Effector CD8-positive, alpha-beta T cell (primary cell): ENCODE results near the gene RNF213.
"Not testable (repeated sequence)": the region's sequence is repeated elsewhere in the genome, so short reads cannot be mapped to it uniquely, and the experiment has no call there.

Experiments used
- DNase-seq: peaks from one replicate; lab custom pipeline; 2025; lab: John Stamatoyannopoulos, UW

Gene RNF213

GRCh38 chr17:80319262-80319998, 58.8 kb downstream of the RNF213 start:
- no peak for DNase-seq

- no peak for DNase-seq
These were observed 59.3 kb downstream of the RNF213 start for GRCh38 chr17:80319999-80320344.

- DNase-seq, result no peak
These were observed 59.8 kb downstream of the RNF213 start for GRCh38 chr17:80320496-80320895.

GRCh38 chr17:80322864-80323263, 62.2 kb downstream of the RNF213 start:
- no peak for DNase-seq

GRCh38 chr17:80323982-80324381, 63.3 kb downstream of the RNF213 start:
- no peak for DNase-seq

GRCh38 chr17:80327518-80327917, 66.9 kb downstream of the RNF213 start:
- no peak for DNase-seq

GRCh38 chr17:80328634-80329380, 68.2 kb downstream of the RNF213 start:
- DNase-seq, result no peak

GRCh38 chr17:80329421-80329820, 68.8 kb downstream of the RNF213 start:
- not testable (repeated sequence) for DNase-seq

GRCh38 chr17:80330276-80330675, 69.6 kb downstream of the RNF213 start:
- DNase-seq, result no peak

- not testable (repeated sequence) for DNase-seq
These were observed 70.3 kb downstream of the RNF213 start for GRCh38 chr17:80330938-80331337.

- no peak for DNase-seq
These were observed 71.2 kb downstream of the RNF213 start for GRCh38 chr17:80331820-80332219.

- no peak for DNase-seq
These were observed 76.7 kb downstream of the RNF213 start for GRCh38 chr17:80337195-80337895.

- no peak for DNase-seq
These were observed 78.5 kb downstream of the RNF213 start for GRCh38 chr17:80339118-80339517.

- DNase-seq, result no peak
These were observed 79.2 kb downstream of the RNF213 start for GRCh38 chr17:80339731-80340456.

- DNase-seq, result no peak
These were observed 84.7 kb downstream of the RNF213 start for GRCh38 chr17:80345321-80345720.

GRCh38 chr17:80345841-80346497, 85.3 kb downstream of the RNF213 start:
- DNase-seq, result no peak

- DNase-seq, result no peak
These were observed 86.0 kb downstream of the RNF213 start for GRCh38 chr17:80346498-80347275.

GRCh38 chr17:80347536-80347935, 86.9 kb downstream of the RNF213 start:
- DNase-seq, result no peak

- DNase-seq, result no peak
These were observed 87.3 kb downstream of the RNF213 start for GRCh38 chr17:80347948-80348351.

GRCh38 chr17:80348551-80349150, 88.0 kb downstream of the RNF213 start:
- DNase-seq, result no peak
